CD4-positive, alpha-beta T cell treated with Interleukin-17A for 4 hours (primary cell): ENCODE measurements around the gene ADAT2.

Source experiments
- DNase-seq: peaks from one replicate; pipeline ENCODE4 v3.0.0-alpha.2; 2020; ENCODE audit warnings: mixed read lengths

ADAT2 gene

DNA sequence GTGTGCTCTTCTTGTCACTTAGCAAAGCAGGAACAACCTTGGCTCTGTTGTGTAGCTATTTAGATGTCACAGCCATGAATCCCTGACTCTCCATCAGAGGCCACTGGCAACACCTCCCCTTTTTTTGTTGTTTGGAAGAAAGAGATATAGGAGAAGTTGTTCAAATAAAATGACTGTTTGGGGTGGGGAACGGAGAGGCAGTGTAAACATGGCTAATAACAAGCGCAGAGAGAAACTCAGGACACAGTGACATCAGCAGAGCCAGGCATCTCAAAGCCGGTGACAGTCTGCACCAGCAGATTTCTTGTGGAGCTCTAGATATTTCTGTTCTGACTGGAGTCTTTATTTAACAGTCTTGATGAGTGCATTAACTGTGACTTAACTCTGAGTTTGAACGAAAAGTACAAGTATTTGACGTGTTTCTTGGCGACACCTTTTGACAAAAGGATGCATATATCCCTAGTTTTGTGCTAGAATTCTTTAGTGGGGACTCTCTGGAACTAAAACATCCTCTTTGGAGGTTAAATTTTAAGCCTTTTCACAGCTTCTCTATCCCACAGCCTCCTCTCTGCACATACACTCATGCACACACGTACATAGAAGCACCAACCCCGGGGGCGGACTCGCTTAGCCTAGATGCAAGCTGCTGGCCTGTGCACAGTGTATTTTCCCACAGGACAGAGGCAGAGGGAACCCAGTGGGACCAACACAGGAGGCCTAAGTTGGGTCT, 53.8 kb downstream of the ADAT2 start:
- no peak for DNase-seq

DNA sequence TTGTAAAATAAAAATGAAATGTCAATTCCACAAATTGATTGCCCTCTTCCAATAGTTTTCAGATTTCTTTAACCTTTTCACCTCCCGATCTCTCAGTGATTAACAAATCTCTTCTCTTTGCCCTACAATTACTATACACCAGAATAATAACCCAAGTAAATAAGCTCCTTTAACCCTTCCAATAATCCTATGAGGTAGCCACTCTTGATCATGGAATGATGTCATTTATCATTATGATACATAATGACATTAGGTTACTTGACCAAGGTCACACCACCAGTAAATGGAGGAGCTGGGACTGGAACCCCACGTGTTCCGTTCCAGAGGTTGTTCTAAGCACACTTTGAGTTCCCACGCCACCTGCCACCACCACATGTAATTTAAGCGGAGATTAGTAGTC, 54.8 kb downstream of the ADAT2 start:
- no peak for DNase-seq

DNA sequence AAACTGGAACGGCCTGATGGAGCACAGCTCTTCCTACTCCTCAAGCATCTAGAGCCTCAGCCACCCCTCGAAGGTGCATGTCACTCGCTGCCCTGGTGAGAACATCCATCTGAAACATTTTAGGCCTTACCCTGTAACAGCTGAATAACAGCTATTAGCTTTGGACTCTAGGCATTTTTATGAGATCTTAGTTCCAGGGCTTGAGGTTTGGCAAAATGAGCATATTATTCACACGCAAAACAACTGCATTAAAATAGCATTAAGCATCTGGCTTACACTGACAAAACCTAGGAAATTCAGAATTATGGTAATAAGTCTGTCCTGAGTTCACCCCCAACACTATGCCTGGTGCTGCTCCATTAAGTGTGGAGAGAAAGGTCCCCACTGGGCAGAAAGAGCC, 56.1 kb downstream of the ADAT2 start:
- DNase-seq: no peak

DNA sequence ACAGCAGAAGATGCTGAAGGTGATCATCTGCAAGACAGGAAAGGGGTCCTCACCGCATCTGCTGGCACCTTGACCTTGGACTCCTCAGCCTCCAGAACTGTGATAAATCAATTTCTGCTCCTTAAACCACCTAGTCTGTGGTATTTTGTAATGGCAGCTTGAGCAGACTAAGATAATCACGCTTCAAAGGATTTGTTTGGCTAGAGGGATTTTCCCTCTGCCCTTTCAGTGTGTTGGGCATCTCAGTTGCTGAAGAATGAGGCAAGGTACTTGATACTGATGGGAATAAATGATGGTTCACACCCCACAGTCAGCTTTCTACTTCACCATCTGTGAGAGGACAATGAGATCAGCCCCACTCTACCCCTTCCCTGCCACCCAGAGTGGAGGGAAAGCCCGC, 60.2 kb downstream of the ADAT2 start:
- no peak for DNase-seq

DNA sequence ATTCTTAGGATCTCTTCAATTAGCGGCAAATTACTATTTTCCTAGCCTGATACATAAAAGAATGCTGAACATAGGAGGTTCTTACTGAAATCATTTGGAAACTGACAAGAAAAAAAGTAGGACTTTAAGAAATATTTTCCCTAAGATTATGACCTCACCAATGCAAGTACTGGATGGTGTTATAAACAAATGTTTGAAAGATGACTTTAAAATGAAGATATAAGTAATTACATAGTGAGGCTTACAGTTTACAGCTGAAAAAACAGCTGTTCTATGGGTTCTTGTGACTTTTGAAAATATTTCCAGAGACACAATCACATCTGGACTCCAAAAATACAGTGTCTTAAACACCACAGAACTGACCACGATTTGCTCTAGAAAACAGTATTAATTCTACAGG, 64.9 kb downstream of the ADAT2 start:
- no peak for DNase-seq

- no peak for DNase-seq
Measured at GRCh38 chr6:143376861-143377260, 73.6 kb downstream of the ADAT2 start.

DNA sequence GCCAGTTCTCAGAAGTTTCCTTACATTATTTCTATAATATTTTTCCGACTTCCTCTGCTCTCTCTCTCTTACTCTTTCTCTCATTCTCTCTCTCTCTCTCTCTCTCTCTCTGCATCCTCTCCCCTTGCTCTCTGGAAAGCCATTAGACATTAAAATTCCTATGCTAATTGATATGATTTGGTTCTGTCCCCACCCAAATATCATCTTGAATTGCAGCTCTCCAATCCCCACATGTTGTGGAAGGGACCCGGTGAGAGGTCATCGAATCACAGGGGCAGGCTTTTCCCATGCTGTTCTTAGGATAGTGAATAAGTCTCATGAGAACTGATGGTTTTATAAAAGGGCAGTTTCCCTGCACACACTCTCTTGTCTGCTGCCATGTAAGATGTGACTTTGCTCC, 74.1 kb downstream of the ADAT2 start:
- DNase-seq: no peak

DNA sequence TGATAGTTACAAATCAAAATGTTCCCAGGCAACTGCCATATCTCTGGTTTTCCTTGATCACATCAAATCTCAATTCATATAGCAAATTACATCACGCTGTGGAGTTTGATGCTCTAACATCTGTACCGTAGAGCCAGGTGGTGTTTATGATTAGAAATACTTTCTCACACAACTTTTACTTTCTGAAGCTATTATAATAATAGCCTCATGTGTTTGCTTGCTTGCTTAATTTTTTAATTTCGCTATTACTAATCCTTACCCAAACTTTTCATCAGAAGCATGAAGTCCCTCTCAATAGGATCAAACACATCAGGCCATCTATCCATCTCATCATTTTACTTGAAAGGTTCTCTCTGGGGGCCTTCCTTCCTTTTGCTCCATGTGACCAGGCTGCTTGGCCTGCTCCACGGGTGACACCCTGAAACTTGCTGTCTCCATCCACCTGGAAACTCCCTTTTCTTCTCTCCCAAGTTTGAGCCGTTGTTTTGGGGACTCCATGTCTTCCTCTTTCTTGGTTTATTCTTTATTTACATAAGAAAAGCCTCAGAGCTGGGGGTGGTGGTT, 75.4 kb downstream of the ADAT2 start:
- no peak for DNase-seq

GRCh38 chr6:143374014-143374413, 76.5 kb downstream of the ADAT2 start:
- DNase-seq: no peak
